Measurements from ENCODE around the gene DNAJC28.

GRCh38 chr21:33473344-33473743, 18.2 kb downstream of the DNAJC28 start:
- TF ChIP-seq FOXP2 (optimal IDR thresholded peaks at IDR 0.05; ENCODE audit: control extremely low read depth, extremely low read length, insufficient read depth) (no peak), POLR2AphosphoS5 (IDR thresholded peaks at IDR 0.05; ENCODE audit: borderline replicate concordance, low read depth, low read length) (no peak), EZH2 (IDR thresholded peaks at IDR 0.05) (no peak)

Measured in SK-N-MC (cell line).